ENCODE measurements around the gene XPC.

XPC gene

GRCh38 chr3:14208168-14208567 is 29.8 kb upstream of the XPC start:
- DNase-seq, result no peak

GRCh38 chr3:14206548-14207177 is 28.3 kb upstream of the XPC start:
- DNase-seq, result no peak

- no peak for DNase-seq
These were observed 26.3 kb upstream of the XPC start for GRCh38 chr3:14204515-14205284.

- peak in 43 of 51 donors; percentile 1 to 76 (median 39) for DNase-seq
These were observed 25.2 kb upstream of the XPC start for GRCh38 chr3:14203521-14204079.

GRCh38 chr3:14202874-14203520 is 24.6 kb upstream of the XPC start:
- no peak for DNase-seq

GRCh38 chr3:14201940-14202684 is 23.7 kb upstream of the XPC start:
- no peak for DNase-seq

GRCh38 chr3:14200841-14201240 is 22.4 kb upstream of the XPC start:
- no peak for DNase-seq

- DNase-seq, result no peak
These were observed 21.9 kb upstream of the XPC start for GRCh38 chr3:14200276-14200675.

- no peak for DNase-seq
These were observed 21.2 kb upstream of the XPC start for GRCh38 chr3:14199641-14200040.

- no peak for DNase-seq
These were observed 16.5 kb upstream of the XPC start for GRCh38 chr3:14194865-14195264.

- DNase-seq, result no peak
These were observed 9.8 kb upstream of the XPC start for GRCh38 chr3:14188041-14188754.

- DNase-seq, result no peak
These were observed 8.6 kb upstream of the XPC start for GRCh38 chr3:14186854-14187458.

- no peak for DNase-seq
These were observed 4.7 kb upstream of the XPC start for GRCh38 chr3:14183015-14183577.

- DNase-seq, result no peak
These were observed 2.9 kb upstream of the XPC start for GRCh38 chr3:14181253-14181652.

GRCh38 chr3:14179795-14180194 is 1.4 kb upstream of the XPC start:
- DNase-seq, result no peak

- no peak for DNase-seq
These were observed 689 bp upstream of the XPC start for GRCh38 chr3:14179114-14179465.

- peak in 3 of 51 donors; percentile 34 to 76 (median 52) for DNase-seq
These were observed 688 bp downstream of the XPC start for GRCh38 chr3:14177580-14178246.

- DNase-seq, result no peak
These were observed 2.9 kb downstream of the XPC start for GRCh38 chr3:14175383-14176037.

GRCh38 chr3:14174483-14174882 is 3.9 kb downstream of the XPC start:
- no peak for DNase-seq
